GM18870 (cell line): ENCODE measurements around the gene ZNF865.

Experiments used
- ATAC-seq: cut with Tn5 transposase; IDR thresholded peaks from one replicate; pipeline ENCODE4 v1.9.1; 2021; ENCODE audit warnings: moderate library complexity; ENCODE audit not compliant: unreplicated experiment

Gene ZNF865

GRCh38 chr19:55586976-55587668, 18.3 kb upstream of the ZNF865 start:
- peak; percentile 57 for ATAC-seq

GRCh38 chr19:55588738-55589137, 16.7 kb upstream of the ZNF865 start:
- ATAC-seq, result no peak

- ATAC-seq, result no peak
Observed at GRCh38 chr19:55590109-55590508, 15.3 kb upstream of the ZNF865 start.

- ATAC-seq, result no peak
Observed at GRCh38 chr19:55590617-55591016, 14.8 kb upstream of the ZNF865 start.

- no peak for ATAC-seq
Observed at GRCh38 chr19:55591555-55591954, 13.9 kb upstream of the ZNF865 start.

GRCh38 chr19:55592391-55593090, 12.9 kb upstream of the ZNF865 start:
- no peak for ATAC-seq

GRCh38 chr19:55593096-55593772, 12.2 kb upstream of the ZNF865 start:
- ATAC-seq, result no peak

- ATAC-seq, result no peak
Observed at GRCh38 chr19:55594996-55595545, 10.4 kb upstream of the ZNF865 start.

- no peak for ATAC-seq
Observed at GRCh38 chr19:55596304-55596703, 9.1 kb upstream of the ZNF865 start.

- no peak for ATAC-seq
Observed at GRCh38 chr19:55597501-55597921, 7.9 kb upstream of the ZNF865 start.

- no peak for ATAC-seq
Observed at GRCh38 chr19:55598034-55598433, 7.4 kb upstream of the ZNF865 start.

GRCh38 chr19:55598719-55599467, 6.6 kb upstream of the ZNF865 start:
- ATAC-seq, result peak; percentile 41

- peak; percentile 38 for ATAC-seq
Observed at GRCh38 chr19:55599468-55599841, 6.0 kb upstream of the ZNF865 start, which contains the start of gene FIZ1. Gene FIZ1 (minus strand): TSS chr19:55599517. CDS start chr19:55597865, 1,652 bp downstream.

- ATAC-seq, result peak; percentile 39
Observed at GRCh38 chr19:55599842-55600661, 5.4 kb upstream of the ZNF865 start, which contains the start of gene ZNF524. Gene ZNF524 (plus strand): TSS chr19:55600288. CDS start chr19:55602113, 1,825 bp downstream.

- no peak for ATAC-seq
Observed at GRCh38 chr19:55600662-55601028, 4.8 kb upstream of the ZNF865 start.

GRCh38 chr19:55601084-55601483, 4.4 kb upstream of the ZNF865 start:
- ATAC-seq, result no peak

GRCh38 chr19:55602104-55603001, 3.1 kb upstream of the ZNF865 start:
- no peak for ATAC-seq

GRCh38 chr19:55603115-55603514, 2.3 kb upstream of the ZNF865 start:
- no peak for ATAC-seq
